Erythroblast (primary cell): ENCODE results near the gene ATP6V1B1.

Source experiments
- GATA1 ChIP-seq: IDR thresholded peaks from 2 replicates; pipeline ENCODE4 v1.6.1; 2011; ENCODE audit warnings: low read depth, mild to moderate bottlenecking, control low read depth, low read length, moderate library complexity
- POLR2A ChIP-seq: IDR thresholded peaks from 2 replicates; pipeline ENCODE4 v1.6.1; 2011; ENCODE audit warnings: mild to moderate bottlenecking, low read length

- TF ChIP-seq POLR2A (no peak), GATA1 (no peak)
Observed at GRCh38 chr2:70984228-70984575, 48.5 kb downstream of the ATP6V1B1 start.
